Suprapubic skin (tissue), 4 donors: ENCODE results near the gene IFT80.

ENCODE experiments used
- EP300 ChIP-seq: sonication (generic); formaldehyde crosslinking; IDR thresholded peaks from one replicate; pipeline ENCODE4 v1.6.1; 2017; ENCODE audit warnings: antibody characterized with exemption
- POLR2A ChIP-seq, 2 donors: fragments of 450-650 bp; IDR thresholded peaks; one replicate each; pipeline ENCODE4 v1.6.1; 2017; ENCODE audit warnings: antibody characterized with exemption in 2 of 2, mild to moderate bottlenecking in 2 of 2, moderate library complexity in 2 of 2
- POLR2AphosphoS5 ChIP-seq, 3 donors: sonication (generic); formaldehyde crosslinking; IDR thresholded peaks; one replicate each; pipeline ENCODE4 v1.6.1; 2017; ENCODE audit warnings: antibody characterized with exemption in 3 of 3
- TF ChIP-seq, protein P1 (sequence below), 2 donors: fragments of 200-600 bp in 1 of 2; fragments of 450-650 bp in 1 of 2; sonication (generic) in 1 of 2; IDR thresholded peaks; one replicate each; pipeline ENCODE4 v1.5.1; 2016 to 2019; ENCODE audit warnings: antibody characterized with exemption in 2 of 2, mild to moderate bottlenecking in 1 of 2, moderate library complexity in 1 of 2

DNA sequence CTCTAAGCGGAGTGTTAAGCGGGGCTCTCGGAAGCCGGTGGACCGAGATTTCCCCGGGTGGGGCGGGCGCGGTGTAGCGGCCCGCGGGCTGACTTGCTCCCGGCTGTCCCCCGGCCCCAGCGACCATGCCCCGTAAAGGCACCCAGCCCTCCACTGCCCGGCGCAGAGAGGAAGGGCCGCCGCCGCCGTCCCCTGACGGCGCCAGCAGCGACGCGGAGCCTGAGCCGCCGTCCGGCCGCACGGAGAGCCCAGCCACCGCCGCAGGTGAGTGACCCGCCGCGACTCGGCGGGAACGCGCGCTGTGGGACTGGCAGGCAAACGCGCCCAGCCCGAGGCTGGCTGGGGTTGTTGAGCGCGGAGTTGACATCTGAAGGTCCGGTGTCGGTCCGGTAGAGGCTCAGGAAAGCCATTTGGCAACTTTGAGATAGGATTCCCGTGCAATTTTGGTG lies 1.7 kb upstream of the IFT80 start:
- TF ChIP-seq POLR2A (IDR thresholded peaks at IDR 0.05): no peak
- TF ChIP-seq, protein P1, sequence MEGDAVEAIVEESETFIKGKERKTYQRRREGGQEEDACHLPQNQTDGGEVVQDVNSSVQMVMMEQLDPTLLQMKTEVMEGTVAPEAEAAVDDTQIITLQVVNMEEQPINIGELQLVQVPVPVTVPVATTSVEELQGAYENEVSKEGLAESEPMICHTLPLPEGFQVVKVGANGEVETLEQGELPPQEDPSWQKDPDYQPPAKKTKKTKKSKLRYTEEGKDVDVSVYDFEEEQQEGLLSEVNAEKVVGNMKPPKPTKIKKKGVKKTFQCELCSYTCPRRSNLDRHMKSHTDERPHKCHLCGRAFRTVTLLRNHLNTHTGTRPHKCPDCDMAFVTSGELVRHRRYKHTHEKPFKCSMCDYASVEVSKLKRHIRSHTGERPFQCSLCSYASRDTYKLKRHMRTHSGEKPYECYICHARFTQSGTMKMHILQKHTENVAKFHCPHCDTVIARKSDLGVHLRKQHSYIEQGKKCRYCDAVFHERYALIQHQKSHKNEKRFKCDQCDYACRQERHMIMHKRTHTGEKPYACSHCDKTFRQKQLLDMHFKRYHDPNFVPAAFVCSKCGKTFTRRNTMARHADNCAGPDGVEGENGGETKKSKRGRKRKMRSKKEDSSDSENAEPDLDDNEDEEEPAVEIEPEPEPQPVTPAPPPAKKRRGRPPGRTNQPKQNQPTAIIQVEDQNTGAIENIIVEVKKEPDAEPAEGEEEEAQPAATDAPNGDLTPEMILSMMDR (IDR thresholded peaks at IDR 0.05): no peak
- TF ChIP-seq EP300: no peak
- TF ChIP-seq POLR2AphosphoS5 (IDR thresholded peaks at IDR 0.05): no peak
